Measurements from ENCODE around the gene ARID4A.
"Not testable (repeated sequence)": the region's sequence is repeated elsewhere in the genome, so short reads cannot be mapped to it uniquely, and the experiment has no call there.

The ARID4A gene

GRCh38 chr14:58296726-58297125, 1.6 kb upstream of the ARID4A start:
- DNase-seq = no peak

GRCh38 chr14:58297412-58297761, 968 bp upstream of the ARID4A start:
- DNase-seq = no peak

GRCh38 chr14:58297762-58298476, 436 bp upstream of the ARID4A start:
- DNase-seq = peak; percentile 97 to 98

- peak; percentile 15 to 20 for DNase-seq
Measured at GRCh38 chr14:58299401-58300330, 1.3 kb downstream of the ARID4A start.

- DNase-seq = no peak
Measured at GRCh38 chr14:58301416-58301815, 3.1 kb downstream of the ARID4A start.

- DNase-seq = no peak
Measured at GRCh38 chr14:58305730-58306129, 7.4 kb downstream of the ARID4A start.

- no peak for DNase-seq
Measured at GRCh38 chr14:58307597-58308316, 9.4 kb downstream of the ARID4A start.

GRCh38 chr14:58309086-58309485, 10.7 kb downstream of the ARID4A start:
- DNase-seq = no peak

GRCh38 chr14:58313699-58314098, 15.3 kb downstream of the ARID4A start:
- DNase-seq = no peak

- DNase-seq = no peak
Measured at GRCh38 chr14:58315606-58316005, 17.3 kb downstream of the ARID4A start.

- DNase-seq = no peak
Measured at GRCh38 chr14:58327019-58327418, 28.7 kb downstream of the ARID4A start.

- DNase-seq = peak; percentile 75 to 84
Measured at GRCh38 chr14:58331111-58331510, 32.8 kb downstream of the ARID4A start.

GRCh38 chr14:58332561-58332960, 34.2 kb downstream of the ARID4A start:
- no peak for DNase-seq

- not testable (repeated sequence) for DNase-seq
Measured at GRCh38 chr14:58339666-58340065, 41.3 kb downstream of the ARID4A start.

- no peak for DNase-seq
Measured at GRCh38 chr14:58341152-58341748, 42.9 kb downstream of the ARID4A start.

- DNase-seq = not testable (repeated sequence)
Measured at GRCh38 chr14:58343535-58343934, 45.2 kb downstream of the ARID4A start.

- DNase-seq = no peak
Measured at GRCh38 chr14:58353516-58354299, 55.4 kb downstream of the ARID4A start.

GRCh38 chr14:58354808-58355207, 56.5 kb downstream of the ARID4A start:
- no peak for DNase-seq

GRCh38 chr14:58356268-58356667, 57.9 kb downstream of the ARID4A start:
- DNase-seq = no peak

- DNase-seq = not testable (repeated sequence)
Measured at GRCh38 chr14:58362272-58362671, 63.9 kb downstream of the ARID4A start.

- no peak for DNase-seq
Measured at GRCh38 chr14:58362798-58363412, 64.5 kb downstream of the ARID4A start.

GRCh38 chr14:58364316-58364715, 66.0 kb downstream of the ARID4A start:
- no peak for DNase-seq
